Activated CD4-positive, CD25-positive, alpha-beta regulatory T cell treated with anti-CD3 and anti-CD28 coated beads, Interleukin-2, amount 50 U/mL, for 72 hours (primary cell): ENCODE measurements around the gene TM7SF2.

Source experiments
- DNase-seq: peaks from one replicate; pipeline ENCODE4 v3.0.0; 2021

Gene TM7SF2

GRCh38 chr11:65095427-65095826 lies 16.2 kb upstream of the TM7SF2 start:
- no peak for DNase-seq

- peak; percentile 85 for DNase-seq
These were observed 15.5 kb upstream of the TM7SF2 start, which contains the start of gene VPS51 for GRCh38 chr11:65095974-65096806. VPS51 (plus strand) TSS chr11:65096214; CDS start chr11:65096251, 37 bp downstream.

- DNase-seq: no peak
These were observed 14.7 kb upstream of the TM7SF2 start for GRCh38 chr11:65096926-65097325.

- DNase-seq: no peak
These were observed 10.9 kb upstream of the TM7SF2 start for GRCh38 chr11:65100674-65101350.

GRCh38 chr11:65102142-65103095 lies 9.3 kb upstream of the TM7SF2 start:
- DNase-seq: no peak

GRCh38 chr11:65103476-65103875 lies 8.2 kb upstream of the TM7SF2 start:
- DNase-seq: no peak

- no peak for DNase-seq
These were observed 7.0 kb upstream of the TM7SF2 start for GRCh38 chr11:65104628-65105027.

- no peak for DNase-seq
These were observed 4.6 kb upstream of the TM7SF2 start for GRCh38 chr11:65107078-65107477.

GRCh38 chr11:65107751-65108468 lies 3.8 kb upstream of the TM7SF2 start:
- no peak for DNase-seq

GRCh38 chr11:65108469-65109123 lies 3.1 kb upstream of the TM7SF2 start:
- DNase-seq: no peak

- no peak for DNase-seq
These were observed 2.2 kb upstream of the TM7SF2 start for GRCh38 chr11:65109231-65110198.

- DNase-seq: peak; percentile 99
These were observed 1.3 kb upstream of the TM7SF2 start for GRCh38 chr11:65110354-65110861.

GRCh38 chr11:65111159-65111743 lies 421 bp upstream of the TM7SF2 start:
- DNase-seq: no peak

- peak; percentile 79 for DNase-seq
These were observed 1.1 kb downstream of the TM7SF2 start for GRCh38 chr11:65112546-65113360.

- no peak for DNase-seq
These were observed 1.7 kb downstream of the TM7SF2 start for GRCh38 chr11:65113361-65113756.

- DNase-seq: no peak
These were observed 2.2 kb downstream of the TM7SF2 start for GRCh38 chr11:65113839-65114238.

GRCh38 chr11:65114538-65115171 lies 3.0 kb downstream of the TM7SF2 start:
- no peak for DNase-seq

- DNase-seq: no peak
These were observed 3.9 kb downstream of the TM7SF2 start for GRCh38 chr11:65115361-65116082.
